ENCODE data around the gene ASIC2.

DNA sequence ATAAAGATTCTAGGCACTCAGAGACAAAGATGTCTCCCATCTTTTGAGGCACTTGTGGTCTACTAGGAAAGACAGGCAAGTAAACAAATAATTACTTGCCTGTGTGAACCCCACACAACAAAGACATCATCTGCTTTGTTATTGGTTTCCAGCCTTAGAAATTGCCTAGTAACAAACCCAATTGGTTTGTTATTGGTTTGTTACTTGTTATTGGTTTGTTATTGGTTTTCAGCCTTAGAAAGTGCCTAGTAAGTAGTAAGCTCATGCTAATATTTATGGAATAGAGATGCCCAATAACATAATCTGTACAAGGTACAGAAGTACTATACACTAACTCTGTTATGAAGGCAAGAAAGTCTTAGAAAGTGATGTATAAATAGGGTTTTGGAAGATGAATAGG lies 67.1 kb downstream of the ASIC2 start:
- TF ChIP-seq, protein P1, sequence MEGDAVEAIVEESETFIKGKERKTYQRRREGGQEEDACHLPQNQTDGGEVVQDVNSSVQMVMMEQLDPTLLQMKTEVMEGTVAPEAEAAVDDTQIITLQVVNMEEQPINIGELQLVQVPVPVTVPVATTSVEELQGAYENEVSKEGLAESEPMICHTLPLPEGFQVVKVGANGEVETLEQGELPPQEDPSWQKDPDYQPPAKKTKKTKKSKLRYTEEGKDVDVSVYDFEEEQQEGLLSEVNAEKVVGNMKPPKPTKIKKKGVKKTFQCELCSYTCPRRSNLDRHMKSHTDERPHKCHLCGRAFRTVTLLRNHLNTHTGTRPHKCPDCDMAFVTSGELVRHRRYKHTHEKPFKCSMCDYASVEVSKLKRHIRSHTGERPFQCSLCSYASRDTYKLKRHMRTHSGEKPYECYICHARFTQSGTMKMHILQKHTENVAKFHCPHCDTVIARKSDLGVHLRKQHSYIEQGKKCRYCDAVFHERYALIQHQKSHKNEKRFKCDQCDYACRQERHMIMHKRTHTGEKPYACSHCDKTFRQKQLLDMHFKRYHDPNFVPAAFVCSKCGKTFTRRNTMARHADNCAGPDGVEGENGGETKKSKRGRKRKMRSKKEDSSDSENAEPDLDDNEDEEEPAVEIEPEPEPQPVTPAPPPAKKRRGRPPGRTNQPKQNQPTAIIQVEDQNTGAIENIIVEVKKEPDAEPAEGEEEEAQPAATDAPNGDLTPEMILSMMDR (IDR thresholded peaks at IDR 0.05 in 8 of 11, conservative IDR thresholded peaks at IDR 0.05 in 3 of 11), result no peak
- TF ChIP-seq POLR2A (IDR thresholded peaks at IDR 0.05), result no peak
